A549 (cell line): ENCODE data around the gene TMEM203. TPM values are rescaled to one million over a fixed set of nuclear protein-coding genes. Genes with fewer than 3 reads are reported as not detected.

ENCODE experiments used
- ATAC-seq, 2 experiments: fragments of 200-7000 bp in 1 of 2; fragments of >200 bp in 1 of 2; cut with Nextera tagmentation in 1 of 2; cut with Tn5 transposase in 1 of 2; 3 replicates each; pipeline versions ENCODE4 v1.8.0 to v1.9.1; 2018 to 2020; ENCODE audit warnings: mild to moderate bottlenecking in 1 of 2, moderate library complexity in 1 of 2
- CTCF ChIA-PET: fragments of 300-600 bp; sonication (Branson Sonifier 250); formaldehyde crosslinking; extraction: SDS; loops from one replicate; lab custom pipeline; 2021; ENCODE audit warnings: antibody characterized with exemption, inconsistent platforms; lab: Yijun Ruan, JAX
- POLR2A ChIA-PET: fragments of 350-600 bp; formaldehyde crosslinking; extraction: SDS; loops from one replicate; lab custom pipeline; 2021; ENCODE audit warnings: antibody characterized with exemption, inconsistent platforms; lab: Yijun Ruan, JAX
- DNase-seq, 2 experiments: peaks; one replicate each; pipeline versions ENCODE4 v3.0.0 to v3.0.0-alpha.2; 2011 to 2016; ENCODE audit warnings: low read depth in 1 of 2, low spot score in 1 of 2
- FAIRE-seq: peaks from 2 replicates; lab custom pipeline; 2011; peaks lifted over from hg19 to GRCh38; lab: Jason Lieb, UNC
- H3K27ac ChIP-seq, 2 experiments: fragments of >200 bp; sonication (Bioruptor Twin); formaldehyde crosslinking; 3 replicates each; pipeline ENCODE4 v1.5.1; 2016 to 2017
- H3K4me1 ChIP-seq: fragments of >200 bp; sonication (Bioruptor Twin); formaldehyde crosslinking; 3 replicates; pipeline ENCODE4 v1.6.1; 2016
- H3K4me2 ChIP-seq: fragments of >200 bp; sonication (Bioruptor Twin); formaldehyde crosslinking; 3 replicates; pipeline ENCODE4 v1.6.1; 2016
- H3K4me3 ChIP-seq: fragments of >200 bp; sonication (Bioruptor Twin); formaldehyde crosslinking; 3 replicates; pipeline ENCODE4 v1.5.1; 2016
- H3K9me3 ChIP-seq: fragments of >200 bp; sonication (Bioruptor Twin); formaldehyde crosslinking; 3 replicates; pipeline ENCODE4 v1.6.1; 2016
- FOSL2 ChIP-seq, 2 experiments: fragments of 450-650 bp in 1 of 2; fragments of >200 bp in 1 of 2; sonication (Bioruptor Twin) in 1 of 2; formaldehyde crosslinking; IDR thresholded peaks; 2 replicates each; pipeline versions ENCODE4 v1.5.0 to v1.6.1; 2016 to 2020; ENCODE audit warnings: mild to moderate bottlenecking in 1 of 2, moderate library complexity in 1 of 2
- GATA3 ChIP-seq: IDR thresholded peaks from 2 replicates; pipeline ENCODE4 v1.6.1; 2012; ENCODE audit warnings: borderline replicate concordance
- HOXB13 ChIP-seq: fragments of 250-450 bp; sonication (Bioruptor Pico); IDR thresholded peaks from 2 replicates; pipeline ENCODE4 v1.5.0; 2020; ENCODE audit warnings: low read depth, mild to moderate bottlenecking, moderate library complexity
- MAZ ChIP-seq: fragments of 150-350 bp; IDR thresholded peaks from 2 replicates; pipeline ENCODE4 v1.6.1; 2014; ENCODE audit warnings: antibody characterized with exemption, low read depth, low read length, borderline replicate concordance
- NPAS2 ChIP-seq: fragments of 250-450 bp; sonication (Bioruptor Pico); IDR thresholded peaks from 2 replicates; pipeline ENCODE4 v1.8.0; 2022; ENCODE audit warnings: mild to moderate bottlenecking, moderate library complexity, borderline replicate concordance
- POLR2A ChIP-seq: IDR thresholded peaks from 2 replicates; pipeline ENCODE4 v1.6.1; 2012; ENCODE audit warnings: mild to moderate bottlenecking, low read length
- POLR2AphosphoS2 ChIP-seq: conservative IDR thresholded peaks from 2 replicates; pipeline ENCODE4 v1.6.1; 2012; ENCODE audit warnings: low read length, improper control_type of control experiment, inconsistent platforms
- RARB ChIP-seq: fragments of 250-450 bp; sonication (Bioruptor Pico); IDR thresholded peaks from 2 replicates; pipeline ENCODE4 v1.8.0; 2021; ENCODE audit warnings: mild to moderate bottlenecking, moderate library complexity
- RNF2 ChIP-seq: fragments of 200-600 bp; sonication (generic); IDR thresholded peaks from 2 replicates; pipeline ENCODE4 v1.6.1; 2016; ENCODE audit warnings: low read depth, mild to moderate bottlenecking, antibody characterized with exemption, moderate library complexity, borderline replicate concordance
- USF2 ChIP-seq: fragments of 450-650 bp; IDR thresholded peaks from 2 replicates; pipeline ENCODE4 v1.6.1; 2014; ENCODE audit warnings: antibody characterized with exemption
- ZFP36 ChIP-seq: fragments of 450-650 bp; IDR thresholded peaks from 2 replicates; pipeline ENCODE4 v1.6.1; 2014; ENCODE audit warnings: borderline replicate concordance; ENCODE audit not compliant: partially characterized antibody
- WGBS: methylation state at CpG from one replicate; pipeline ENCODE4 v1.1.6; 2017; ENCODE audit errors: missing lambda C conversion rate; 5-methylcytosine and 5-hydroxymethylcytosine counted together
- polyA plus RNA-seq, 4 experiments: library from polyadenylated mRNA; depleted of rRNA in 3 of 4; stranded (reverse); fragments of >200 nt; fragmentation: RNase III in 1 of 4; extraction: RNeasy Plus Mini Kit Qiagen cat#74134 plus additional on column Dnase treatment in 1 of 4; gene quantifications; 2 replicates in 3 of 4; 3 replicates in 1 of 4; pipeline ENCODE4 v1.2.3, GENCODE V29; 2011 to 2017
- TF ChIP-seq, protein P1 (sequence below): fragments of >200 bp; sonication (Bioruptor Twin); formaldehyde crosslinking; IDR thresholded peaks from 2 replicates; pipeline ENCODE4 v1.6.1; 2016
- TF ChIP-seq, protein P2 (sequence below): IDR thresholded peaks from 2 replicates; pipeline ENCODE4 v1.6.1; 2012
- TF ChIP-seq, protein P3 (sequence below): fragments of >200 bp; sonication (Bioruptor Twin); formaldehyde crosslinking; IDR thresholded peaks from 3 replicates; pipeline ENCODE4 v1.6.1; 2016
- TF ChIP-seq, protein P4 (sequence below): IDR thresholded peaks from 2 replicates; pipeline ENCODE4 v1.6.1; 2012

The TMEM203 gene
- polyA plus RNA-seq, 2 of the 4 experiments (the other 2 are of a cell fraction), result 31.0 to 47.3 TPM

GRCh38 chr9:137220317-137221094 lies 15.1 kb upstream of the TMEM203 start (continued):
- TF ChIP-seq FOSL2 (IDR thresholded peaks at IDR 0.05), result no peak
- no peak for TF ChIP-seq FOSL2 (CRISPR knock-in tag; IDR thresholded peaks at IDR 0.05)
- TF ChIP-seq ZFP36, result no peak
- TF ChIP-seq HOXB13 (CRISPR knock-in tag), result no peak
- no peak for TF ChIP-seq RNF2
- TF ChIP-seq, protein P1, sequence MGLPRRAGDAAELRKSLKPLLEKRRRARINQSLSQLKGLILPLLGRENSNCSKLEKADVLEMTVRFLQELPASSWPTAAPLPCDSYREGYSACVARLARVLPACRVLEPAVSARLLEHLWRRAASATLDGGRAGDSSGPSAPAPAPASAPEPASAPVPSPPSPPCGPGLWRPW, result no peak
- TF ChIP-seq NPAS2 (CRISPR knock-in tag), result no peak
- no peak for TF ChIP-seq POLR2A
- no peak for TF ChIP-seq USF2
- TF ChIP-seq, all 56 proteins: peak for 0

DNA sequence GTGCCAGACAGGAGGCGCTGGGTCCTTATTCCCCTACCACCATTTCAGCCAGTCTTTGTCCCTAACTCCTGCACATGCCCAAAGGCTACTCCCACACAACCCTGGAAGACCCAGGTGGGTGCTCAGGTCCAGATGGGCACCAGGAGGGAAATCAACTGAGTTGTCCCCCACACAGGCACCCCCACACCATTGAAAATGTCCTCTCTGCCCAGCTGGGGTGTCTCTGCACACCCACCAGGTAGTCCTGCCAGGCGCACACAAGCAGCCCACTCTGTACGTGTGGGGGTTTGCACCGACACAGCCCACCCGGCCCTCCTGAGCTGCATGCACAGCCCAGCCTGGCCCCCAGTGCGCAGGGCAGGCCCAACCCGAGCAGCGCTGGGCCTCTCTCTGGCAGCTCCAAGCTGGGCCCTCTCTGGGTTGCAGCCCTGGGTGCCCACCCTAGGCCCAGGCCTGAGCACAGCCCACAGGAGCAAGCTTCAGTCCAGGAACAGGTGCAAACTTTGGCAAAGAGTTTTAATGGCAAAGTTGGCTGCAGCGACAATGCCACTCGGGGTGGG lies 14.4 kb upstream of the TMEM203 start:
- ChIA-PET POLR2A (interaction anchor here (1.6 kb wide), 1 partner anchor 21 kb away, joined by 6 read pairs; the partner anchor contains the start of gene TUBB4B), CTCF (interaction anchor here (1.4 to 9.9 kb wide), 6 partner anchors 10 to 171 kb away, joined by 4 to 113 read pairs (median 11); partner anchors contain the start of gene TUBB4B)
- FAIRE-seq (no peak), DNase-seq (no peak), ATAC-seq (no peak)
- Histone ChIP-seq H3K4me3 (no peak overlapping the region), H3K9me3 (no peaks in the 10 kb centered on the region), H3K27ac (no peak overlapping the region), H3K4me1 (peaks cover 46% of the 10 kb centered on the region), H3K4me2 (no peak overlapping the region)
- 96% methylated on average over 7 of the region's 10 CpGs for WGBS
- TF ChIP-seq MAZ (no peak), POLR2AphosphoS2 (0 out of 2 replicates have a peak, but pooled peaks have one; percentile 40)

GRCh38 chr9:137218754-137219271 lies 13.4 kb upstream of the TMEM203 start:
- TF ChIP-seq, protein P2, sequence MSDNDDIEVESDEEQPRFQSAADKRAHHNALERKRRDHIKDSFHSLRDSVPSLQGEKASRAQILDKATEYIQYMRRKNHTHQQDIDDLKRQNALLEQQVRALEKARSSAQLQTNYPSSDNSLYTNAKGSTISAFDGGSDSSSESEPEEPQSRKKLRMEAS, result peak; percentile 59
- TF ChIP-seq, protein P3, sequence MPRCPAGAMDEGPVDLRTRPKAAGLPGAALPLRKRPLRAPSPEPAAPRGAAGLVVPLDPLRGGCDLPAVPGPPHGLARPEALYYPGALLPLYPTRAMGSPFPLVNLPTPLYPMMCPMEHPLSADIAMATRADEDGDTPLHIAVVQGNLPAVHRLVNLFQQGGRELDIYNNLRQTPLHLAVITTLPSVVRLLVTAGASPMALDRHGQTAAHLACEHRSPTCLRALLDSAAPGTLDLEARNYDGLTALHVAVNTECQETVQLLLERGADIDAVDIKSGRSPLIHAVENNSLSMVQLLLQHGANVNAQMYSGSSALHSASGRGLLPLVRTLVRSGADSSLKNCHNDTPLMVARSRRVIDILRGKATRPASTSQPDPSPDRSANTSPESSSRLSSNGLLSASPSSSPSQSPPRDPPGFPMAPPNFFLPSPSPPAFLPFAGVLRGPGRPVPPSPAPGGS, result 0 out of 3 replicates have a peak, but pooled peaks have one; percentile 18
- TF ChIP-seq RARB (CRISPR knock-in tag) (no peak), GATA3 (0 out of 2 replicates have a peak, but pooled peaks have one; percentile 10), FOSL2 (IDR thresholded peaks at IDR 0.05) (no peak), FOSL2 (CRISPR knock-in tag; IDR thresholded peaks at IDR 0.05) (peak; percentile 53; the same call in 1 of the 2 replicates)
- TF ChIP-seq, protein P4, sequence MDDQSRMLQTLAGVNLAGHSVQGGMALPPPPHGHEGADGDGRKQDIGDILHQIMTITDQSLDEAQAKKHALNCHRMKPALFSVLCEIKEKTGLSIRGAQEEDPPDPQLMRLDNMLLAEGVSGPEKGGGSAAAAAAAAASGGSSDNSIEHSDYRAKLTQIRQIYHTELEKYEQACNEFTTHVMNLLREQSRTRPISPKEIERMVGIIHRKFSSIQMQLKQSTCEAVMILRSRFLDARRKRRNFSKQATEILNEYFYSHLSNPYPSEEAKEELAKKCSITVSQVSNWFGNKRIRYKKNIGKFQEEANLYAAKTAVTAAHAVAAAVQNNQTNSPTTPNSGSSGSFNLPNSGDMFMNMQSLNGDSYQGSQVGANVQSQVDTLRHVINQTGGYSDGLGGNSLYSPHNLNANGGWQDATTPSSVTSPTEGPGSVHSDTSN, result peak; percentile 62
- TF ChIP-seq, all 56 proteins: peak for 5
- Histone ChIP-seq H3K4me1 (peaks cover 39% of the 10 kb centered on the region), H3K4me2 (peak overlapping the region; percentile 48), H3K4me3 (no peak overlapping the region), H3K27ac (peak overlapping the region; percentile 47 to 76; a peak in 4 of 6 replicates), H3K9me3 (no peaks in the 10 kb centered on the region)
- POLR2A ChIA-PET, result interaction anchor here (0.5 to 1.6 kb wide), 6 partner anchors 9 to 52 kb away, joined by 3 to 15 read pairs (median 5); partner anchors contain the start of gene TUBB4B
- peak; percentile 58 to 68 for ATAC-seq
- no peak for FAIRE-seq
- 6% methylated on average over 10 of the region's 12 CpGs for WGBS
- peak; percentile 66 to 78 for DNase-seq
- CTCF ChIA-PET, result interaction anchor here (0.6 to 9.9 kb wide), 8 partner anchors 8 to 170 kb away, joined by 3 to 71 read pairs (median 6); partner anchors contain the start of genes RNF224, STPG3 and TUBB4B
